Measurements from ENCODE around the gene HSPBAP1.
"Not testable (repeated sequence)": the region's sequence is repeated elsewhere in the genome, so short reads cannot be mapped to it uniquely, and the experiment has no call there.

The HSPBAP1 gene

GRCh38 chr3:122742234-122742633, 51.4 kb downstream of the HSPBAP1 start:
- no peak for TF ChIP-seq CREB5 (CRISPR knock-in tag; IDR thresholded peaks at IDR 0.05; ENCODE audit: low read depth)
- TF ChIP-seq TCF4 (CRISPR knock-in tag; IDR thresholded peaks at IDR 0.05; ENCODE audit: borderline replicate concordance) = no peak
- no peak for TF ChIP-seq BACH2 (CRISPR knock-in tag; IDR thresholded peaks at IDR 0.05; ENCODE audit: borderline replicate concordance)
- ATAC-seq = no peak

GRCh38 chr3:122739172-122739571, 54.5 kb downstream of the HSPBAP1 start:
- ATAC-seq = no peak
- TF ChIP-seq RARB (CRISPR knock-in tag; IDR thresholded peaks at IDR 0.05) = no peak
- TF ChIP-seq ZC3H10 (CRISPR knock-in tag; IDR thresholded peaks at IDR 0.05) = no peak
- TF ChIP-seq BACH2 (CRISPR knock-in tag; IDR thresholded peaks at IDR 0.05; ENCODE audit: borderline replicate concordance) = no peak
- TF ChIP-seq TOX (CRISPR knock-in tag; IDR thresholded peaks at IDR 0.05; ENCODE audit: borderline replicate concordance) = no peak
- TF ChIP-seq ZNF70 (CRISPR knock-in tag; IDR thresholded peaks at IDR 0.05) = no peak
- TF ChIP-seq POU6F1 (CRISPR knock-in tag; IDR thresholded peaks at IDR 0.05; ENCODE audit: borderline replicate concordance, low read depth) = no peak
- no peak for TF ChIP-seq ZNF8 (CRISPR knock-in tag; IDR thresholded peaks at IDR 0.05)
- no peak for TF ChIP-seq PPARA (CRISPR knock-in tag; IDR thresholded peaks at IDR 0.05; ENCODE audit: borderline replicate concordance)
- TF ChIP-seq ZNF565 (CRISPR knock-in tag; conservative IDR thresholded peaks at IDR 0.05; ENCODE audit: low read depth) = no peak
- TF ChIP-seq ARNTL (CRISPR knock-in tag; IDR thresholded peaks at IDR 0.05; ENCODE audit: borderline replicate concordance, low read depth) = no peak

- ATAC-seq = not testable (repeated sequence)
Measured at GRCh38 chr3:122732682-122733525, 60.7 kb downstream of the HSPBAP1 start.

- TF ChIP-seq ISL1 (CRISPR knock-in tag; IDR thresholded peaks at IDR 0.05) (no peak), ARNTL (CRISPR knock-in tag; IDR thresholded peaks at IDR 0.05; ENCODE audit: borderline replicate concordance, low read depth) (no peak), ZFP3 (CRISPR knock-in tag; IDR thresholded peaks at IDR 0.05) (no peak), OSR1 (CRISPR knock-in tag; IDR thresholded peaks at IDR 0.05) (no peak), RARB (CRISPR knock-in tag; IDR thresholded peaks at IDR 0.05) (no peak), TSHZ2 (CRISPR knock-in tag; IDR thresholded peaks at IDR 0.05) (no peak), PPARA (CRISPR knock-in tag; IDR thresholded peaks at IDR 0.05; ENCODE audit: borderline replicate concordance) (no peak), SNAI2 (CRISPR knock-in tag; IDR thresholded peaks at IDR 0.05) (no peak), GLIS3 (CRISPR knock-in tag; IDR thresholded peaks at IDR 0.05) (no peak), POU6F1 (CRISPR knock-in tag; IDR thresholded peaks at IDR 0.05; ENCODE audit: borderline replicate concordance, low read depth) (no peak), ZFP30 (CRISPR knock-in tag; IDR thresholded peaks at IDR 0.05) (no peak), ESRRG (CRISPR knock-in tag; IDR thresholded peaks at IDR 0.05) (no peak), ZNF565 (CRISPR knock-in tag; conservative IDR thresholded peaks at IDR 0.05; ENCODE audit: low read depth) (no peak), CSDC2 (CRISPR knock-in tag; IDR thresholded peaks at IDR 0.05) (no peak), TCF4 (CRISPR knock-in tag; IDR thresholded peaks at IDR 0.05; ENCODE audit: borderline replicate concordance) (no peak), BACH2 (CRISPR knock-in tag; IDR thresholded peaks at IDR 0.05; ENCODE audit: borderline replicate concordance) (no peak), ZNF70 (CRISPR knock-in tag; IDR thresholded peaks at IDR 0.05) (no peak), PATZ1 (CRISPR knock-in tag; IDR thresholded peaks at IDR 0.05; ENCODE audit: borderline replicate concordance) (no peak), CSRNP3 (CRISPR knock-in tag; IDR thresholded peaks at IDR 0.05) (no peak), CREB5 (CRISPR knock-in tag; IDR thresholded peaks at IDR 0.05; ENCODE audit: low read depth) (no peak)
- no peak for ATAC-seq
Measured at GRCh38 chr3:122730240-122730639, 63.4 kb downstream of the HSPBAP1 start.

Data from SK-N-SH treated with all-trans-retinoic acid at 6 μM for 48 hours (cell line).